HG02623 (cell line): ENCODE results near the gene THRB.

Source experiments
- ATAC-seq: cut with Tn5 transposase; IDR thresholded peaks from one replicate; pipeline ENCODE4 v1.9.1; 2021; ENCODE audit warnings: moderate library complexity; ENCODE audit not compliant: unreplicated experiment

Gene THRB

DNA sequence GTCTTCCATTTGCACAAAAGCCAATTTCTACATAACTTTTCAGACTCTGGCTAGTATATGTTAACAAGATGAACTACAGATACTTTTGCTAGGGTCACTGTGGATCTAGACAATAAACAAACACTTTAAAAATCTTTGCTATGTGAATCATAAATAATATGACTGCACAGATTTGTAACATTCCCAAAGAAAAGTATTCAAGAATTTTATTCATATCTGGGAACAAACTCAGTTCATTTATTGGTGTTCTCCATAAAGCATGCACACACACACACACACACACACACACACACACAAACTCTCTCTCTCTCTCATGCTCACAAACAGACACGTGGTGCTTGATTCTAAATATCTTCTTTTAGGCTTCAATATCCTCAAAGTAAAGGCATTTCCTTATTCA lies 18.8 kb upstream of the THRB start:
- no peak for ATAC-seq

DNA sequence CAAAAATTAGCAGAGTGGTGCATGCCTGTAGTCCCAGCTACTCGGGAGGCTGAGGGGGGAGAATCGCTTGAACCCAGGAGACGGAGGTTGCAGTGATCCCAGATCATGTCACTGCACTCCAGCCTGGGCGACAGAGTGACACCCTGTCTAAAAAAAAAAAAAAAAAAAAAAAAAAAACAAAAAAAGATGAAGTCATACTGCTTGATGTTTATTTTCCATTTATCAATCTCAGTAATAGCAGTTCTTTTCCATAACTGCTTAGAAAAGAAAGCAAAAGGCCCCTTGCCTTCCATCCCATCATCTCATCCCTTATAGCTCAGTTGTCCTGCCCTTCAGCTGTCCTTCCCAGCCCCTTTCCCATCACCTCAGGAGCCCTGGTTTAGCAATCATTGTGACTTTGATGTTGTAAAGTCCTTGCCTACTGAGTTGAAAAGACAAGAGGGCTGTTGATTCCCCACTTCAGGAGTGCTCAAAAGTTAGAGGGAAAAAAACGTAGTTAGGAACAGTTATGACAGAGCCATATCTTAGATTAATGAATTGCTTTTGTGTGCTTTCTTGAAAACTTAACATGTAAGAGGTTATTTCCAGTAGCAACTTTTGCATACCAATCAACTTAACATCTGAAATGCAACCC lies 18.0 kb upstream of the THRB start:
- no peak for ATAC-seq

DNA sequence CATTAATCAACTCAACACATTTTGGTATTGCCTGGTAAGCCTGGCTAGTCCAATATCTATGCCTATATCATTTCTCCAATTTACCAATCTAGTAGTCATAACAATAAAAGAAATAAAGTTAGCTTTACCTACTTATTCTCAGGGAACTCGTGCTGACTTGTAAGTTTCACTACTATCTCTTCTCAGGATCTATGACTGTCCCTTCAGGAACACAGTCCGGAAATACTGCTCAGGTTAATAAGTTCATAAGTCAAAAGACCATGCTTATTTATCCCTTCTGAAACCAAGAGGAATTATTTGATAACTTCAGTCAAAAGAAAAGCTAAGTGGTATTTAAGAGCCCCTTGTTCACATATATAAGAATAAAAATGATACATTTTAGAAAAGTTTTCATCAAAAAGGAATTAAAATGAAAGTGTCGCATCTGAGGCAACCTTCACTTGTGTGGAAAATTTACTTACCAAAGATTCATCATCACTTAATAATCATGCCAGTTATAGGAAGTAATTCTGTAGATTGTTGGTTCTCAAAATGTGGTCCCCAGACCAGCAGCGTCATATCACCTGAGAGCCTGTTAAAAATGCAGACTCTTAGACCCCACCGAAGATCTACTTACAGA lies 15.5 kb upstream of the THRB start:
- no peak for ATAC-seq

DNA sequence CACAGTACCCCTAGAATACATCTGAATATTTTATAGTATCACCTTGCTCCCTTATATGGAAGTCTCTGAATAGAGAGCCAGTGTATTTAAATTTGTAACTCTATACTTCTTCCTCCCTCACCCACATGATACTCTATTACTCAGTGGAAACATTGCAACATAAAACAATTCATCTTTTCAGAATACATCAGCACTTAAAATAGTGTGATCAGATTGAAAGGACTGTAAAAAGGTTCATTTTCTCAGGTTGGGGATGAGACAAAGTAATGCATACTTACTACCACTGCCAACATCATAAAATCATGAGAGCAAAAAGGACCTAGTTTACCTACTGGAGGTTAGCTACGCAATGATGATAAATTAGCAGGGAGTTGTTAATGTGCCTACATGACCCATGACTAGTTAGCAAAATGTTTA lies 13.8 kb upstream of the THRB start:
- ATAC-seq = no peak

- ATAC-seq = no peak
Measured at GRCh38 chr3:24507776-24508422, 13.2 kb upstream of the THRB start.

DNA sequence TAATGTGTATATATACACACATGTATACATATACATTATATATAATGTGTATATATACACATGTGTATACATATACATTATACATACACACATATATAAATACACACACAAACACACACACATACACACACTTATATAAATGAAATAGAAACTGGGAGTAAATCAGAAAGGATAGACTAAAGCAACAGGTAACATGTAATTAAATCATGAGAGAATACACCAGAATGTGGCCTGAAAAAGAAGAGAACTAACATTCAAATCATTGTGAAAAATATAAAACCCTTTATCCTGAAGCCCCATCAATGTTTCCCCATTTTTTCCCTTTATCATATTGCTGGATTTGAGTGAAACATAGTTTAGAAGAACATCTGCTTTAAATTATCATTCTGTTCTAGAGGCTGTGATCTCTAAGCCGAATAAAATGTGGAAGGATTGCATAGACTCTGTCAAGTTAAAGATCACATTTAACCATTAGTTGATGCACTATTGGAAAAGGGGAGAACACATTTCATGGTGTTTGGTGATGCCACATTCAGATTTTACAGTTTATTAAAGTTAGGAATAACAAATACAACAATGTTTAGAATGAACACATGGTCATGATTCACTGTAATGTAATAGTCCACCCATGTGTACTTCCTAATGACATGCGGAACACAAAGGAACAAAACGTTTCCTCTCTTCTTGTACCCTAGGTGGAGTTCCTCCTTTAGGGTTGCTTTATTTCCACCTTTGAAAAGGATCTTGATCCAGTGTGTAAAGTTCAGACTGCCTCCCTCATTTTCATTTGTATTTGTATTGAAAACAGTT lies 12.5 kb upstream of the THRB start:
- no peak for ATAC-seq

GRCh38 chr3:24505691-24506550 lies 11.3 kb upstream of the THRB start:
- ATAC-seq = no peak

DNA sequence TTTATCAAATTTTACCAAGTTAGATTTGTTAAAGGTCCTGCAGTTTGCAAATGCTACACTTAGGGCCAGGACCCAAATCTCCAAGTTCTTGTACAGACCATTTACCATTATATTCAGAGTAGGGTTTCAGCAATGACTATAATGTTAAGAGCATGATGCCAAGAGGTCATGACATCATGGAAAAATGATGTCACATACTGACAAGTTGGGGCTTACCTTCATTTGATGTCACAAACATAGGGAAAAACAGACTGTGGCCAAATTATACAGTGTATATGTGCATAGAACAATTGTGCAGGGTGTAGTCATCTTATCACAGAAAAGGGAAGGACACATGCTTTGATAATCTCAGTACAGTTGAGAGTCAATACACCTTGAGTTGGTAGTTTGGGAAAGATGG lies 10.1 kb upstream of the THRB start:
- no peak for ATAC-seq

GRCh38 chr3:24503616-24504113 lies 9.0 kb upstream of the THRB start:
- peak; percentile 86 for ATAC-seq

- no peak for ATAC-seq
Measured at GRCh38 chr3:24502690-24503089, 8.0 kb upstream of the THRB start.

- ATAC-seq = no peak
Measured at GRCh38 chr3:24500806-24501205, 6.2 kb upstream of the THRB start.

- no peak for ATAC-seq
Measured at GRCh38 chr3:24499991-24500390, 5.3 kb upstream of the THRB start.

- no peak for ATAC-seq
Measured at GRCh38 chr3:24498796-24499195, 4.1 kb upstream of the THRB start.

- ATAC-seq = no peak
Measured at GRCh38 chr3:24498391-24498790, 3.7 kb upstream of the THRB start.

- no peak for ATAC-seq
Measured at GRCh38 chr3:24497942-24498341, 3.3 kb upstream of the THRB start.

DNA sequence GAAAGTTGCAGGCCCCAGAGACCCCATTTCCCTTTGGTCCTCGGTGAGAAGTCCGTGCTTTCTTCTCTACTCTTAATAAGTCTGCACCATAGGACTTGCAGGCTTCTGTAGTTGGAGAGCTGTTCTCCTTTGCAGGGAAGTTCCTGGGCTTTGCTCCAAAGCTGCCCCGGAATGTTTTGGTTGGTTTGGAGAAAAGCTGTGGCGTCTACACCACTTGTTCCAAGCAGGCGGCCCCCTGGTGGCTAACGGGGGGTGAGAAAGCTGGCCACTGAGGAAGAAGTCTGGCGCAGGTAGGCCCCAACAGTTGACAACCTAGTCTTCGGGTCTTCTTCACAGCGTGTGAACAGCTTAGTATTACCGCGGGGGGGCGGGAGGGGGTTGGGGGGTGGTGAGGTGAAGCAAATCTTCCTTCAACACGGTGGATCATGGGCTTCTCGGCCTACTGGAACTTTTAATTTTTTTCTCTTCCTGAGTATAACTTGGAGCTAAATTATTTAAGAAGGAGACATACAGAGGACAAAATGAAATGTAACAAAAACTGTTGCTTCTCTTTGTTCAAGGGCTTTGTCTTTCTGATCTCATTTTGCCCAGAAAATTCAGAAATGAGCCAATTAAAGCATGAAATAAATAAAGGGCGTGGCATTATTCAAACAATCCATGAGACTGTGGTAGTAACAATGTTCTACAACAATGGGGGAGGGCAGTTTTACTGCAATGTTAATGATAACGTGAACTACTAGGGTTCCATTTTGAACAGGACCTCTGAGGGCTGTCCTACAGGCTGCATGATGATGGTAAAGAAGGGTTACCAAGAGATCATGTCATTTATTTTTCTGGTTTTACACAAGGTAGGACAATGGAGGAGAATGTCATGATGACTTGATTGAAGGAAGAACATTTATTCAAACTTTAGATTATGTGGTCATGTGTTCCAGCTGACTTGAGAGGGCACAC lies 2.2 kb upstream of the THRB start:
- ATAC-seq = no peak

- no peak for ATAC-seq
Measured at GRCh38 chr3:24495326-24495994, 810 bp upstream of the THRB start.

DNA sequence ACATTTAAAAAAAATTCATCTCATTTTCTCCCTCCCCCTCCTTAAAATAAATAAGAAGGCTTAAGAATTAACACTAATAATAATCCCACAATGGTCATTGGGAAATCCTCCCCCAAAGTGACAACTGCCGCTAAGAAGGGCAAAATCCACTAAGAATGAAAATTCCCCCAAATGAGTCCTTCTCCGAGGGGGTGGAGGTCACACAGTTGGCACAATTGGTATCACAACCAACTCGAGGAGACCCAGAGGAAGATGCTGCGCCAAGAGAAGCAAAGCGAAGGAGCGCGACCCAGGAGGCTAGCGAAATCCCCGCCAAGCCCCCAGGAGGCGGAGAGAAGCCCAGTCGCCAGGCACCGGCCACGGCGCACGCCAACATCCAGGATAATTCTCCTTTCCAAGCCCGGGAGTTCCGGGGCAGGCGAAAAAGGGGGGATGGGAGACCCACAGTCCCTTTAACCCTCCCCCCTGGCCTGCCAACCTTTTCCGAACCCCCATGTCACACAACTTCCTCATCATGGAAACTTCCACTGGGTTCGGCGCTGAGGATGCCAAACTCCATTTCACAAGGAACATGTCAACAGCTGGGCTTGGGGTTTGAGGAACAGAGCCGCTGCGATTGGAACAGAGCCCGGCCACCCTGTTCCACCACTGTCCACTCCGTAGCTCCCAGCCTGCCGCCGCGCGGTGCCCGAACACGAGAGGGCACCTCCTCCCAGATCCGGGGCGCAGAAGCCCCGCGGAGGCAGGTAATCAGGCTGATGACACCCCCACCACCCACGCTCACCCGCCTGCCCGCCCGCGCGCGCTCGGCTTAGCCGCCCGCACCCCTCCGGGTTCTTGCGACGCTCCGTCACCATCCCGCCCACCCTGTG lies 668 bp downstream of the THRB start:
- ATAC-seq = no peak
